Karpas-422 (cell line): ENCODE results near the gene KRTAP5-7. TPM values are rescaled to one million over a fixed set of nuclear protein-coding genes. Genes with fewer than 3 reads are reported as not detected.
"Not testable (repeated sequence)": the region's sequence is repeated elsewhere in the genome, so short reads cannot be mapped to it uniquely, and the experiment has no call there.

ENCODE experiments used
- DNase-seq: peaks from one replicate; pipeline ENCODE4 v3.0.0-alpha.2; 2015
- H2AFZ ChIP-seq: fragments of 200-600 bp; sonication (generic); 2 replicates; pipeline ENCODE4 v1.6.1; 2014; ENCODE audit warnings: antibody characterized with exemption, low read length, mixed read lengths
- H3K27ac ChIP-seq: fragments of 200-600 bp; sonication (generic); 2 replicates; pipeline ENCODE4 v1.5.1; 2014; ENCODE audit warnings: mild to moderate bottlenecking, low read length, moderate library complexity
- H3K27me3 ChIP-seq: fragments of 200-600 bp; sonication (generic); 2 replicates; pipeline ENCODE4 v1.6.1; 2014; ENCODE audit warnings: low read length, mixed read lengths
- H3K36me3 ChIP-seq: fragments of 200-600 bp; sonication (generic); 2 replicates; pipeline ENCODE4 v1.6.1; 2014; ENCODE audit warnings: low read length, mixed read lengths; ENCODE audit not compliant: insufficient read depth
- H3K4me1 ChIP-seq: fragments of 200-600 bp; sonication (generic); 2 replicates; pipeline ENCODE4 v1.6.1; 2014; ENCODE audit warnings: mild to moderate bottlenecking, low read length, mixed read lengths
- H3K4me2 ChIP-seq: fragments of 200-600 bp; sonication (generic); 2 replicates; pipeline ENCODE4 v1.6.1; 2014; ENCODE audit warnings: low read length, low read depth, mild to moderate bottlenecking; ENCODE audit not compliant: poor library complexity, severe bottlenecking
- H3K4me3 ChIP-seq: fragments of 200-600 bp; sonication (generic); 2 replicates; pipeline ENCODE4 v1.5.1; 2014; ENCODE audit warnings: mild to moderate bottlenecking, antibody characterized with exemption, low read length, mixed read lengths
- H3K79me2 ChIP-seq: fragments of 200-600 bp; sonication (generic); 2 replicates; pipeline ENCODE4 v1.6.1; 2014; ENCODE audit warnings: mild to moderate bottlenecking, low read length, mixed read lengths
- H3K9ac ChIP-seq: fragments of 200-600 bp; sonication (generic); 2 replicates; pipeline ENCODE4 v1.6.0; 2014; ENCODE audit warnings: low read length
- H3K9me2 ChIP-seq: fragments of 200-600 bp; sonication (generic), shearing (Covaris generic); replicated peaks from 2 replicates; pipeline ENCODE4 v1.6.0; 2014; ENCODE audit warnings: mild to moderate bottlenecking, low read length, moderate library complexity; ENCODE audit not compliant: insufficient read depth
- H3K9me3 ChIP-seq: fragments of 300-700, 200-600 bp; sonication (generic); 2 replicates; pipeline ENCODE4 v1.6.1; 2014; ENCODE audit warnings: low read length, mixed read lengths
- H4K20me1 ChIP-seq: fragments of 200-600 bp; sonication (generic); 2 replicates; pipeline ENCODE4 v1.6.1; 2014; ENCODE audit warnings: mild to moderate bottlenecking, antibody characterized with exemption, low read length, low read depth; ENCODE audit not compliant: insufficient read depth
- total RNA-seq: library from RNA; depleted of rRNA; stranded (reverse); fragments of >200 nt; shearing (Covaris generic); gene quantifications from 2 replicates; pipeline ENCODE4 v1.2.3, GENCODE V29; 2014; ENCODE audit warnings: low replicate concordance

The KRTAP5-7 gene
- total RNA-seq, 1 experiment from 2014 or later, result 1.5 TPM

DNA sequence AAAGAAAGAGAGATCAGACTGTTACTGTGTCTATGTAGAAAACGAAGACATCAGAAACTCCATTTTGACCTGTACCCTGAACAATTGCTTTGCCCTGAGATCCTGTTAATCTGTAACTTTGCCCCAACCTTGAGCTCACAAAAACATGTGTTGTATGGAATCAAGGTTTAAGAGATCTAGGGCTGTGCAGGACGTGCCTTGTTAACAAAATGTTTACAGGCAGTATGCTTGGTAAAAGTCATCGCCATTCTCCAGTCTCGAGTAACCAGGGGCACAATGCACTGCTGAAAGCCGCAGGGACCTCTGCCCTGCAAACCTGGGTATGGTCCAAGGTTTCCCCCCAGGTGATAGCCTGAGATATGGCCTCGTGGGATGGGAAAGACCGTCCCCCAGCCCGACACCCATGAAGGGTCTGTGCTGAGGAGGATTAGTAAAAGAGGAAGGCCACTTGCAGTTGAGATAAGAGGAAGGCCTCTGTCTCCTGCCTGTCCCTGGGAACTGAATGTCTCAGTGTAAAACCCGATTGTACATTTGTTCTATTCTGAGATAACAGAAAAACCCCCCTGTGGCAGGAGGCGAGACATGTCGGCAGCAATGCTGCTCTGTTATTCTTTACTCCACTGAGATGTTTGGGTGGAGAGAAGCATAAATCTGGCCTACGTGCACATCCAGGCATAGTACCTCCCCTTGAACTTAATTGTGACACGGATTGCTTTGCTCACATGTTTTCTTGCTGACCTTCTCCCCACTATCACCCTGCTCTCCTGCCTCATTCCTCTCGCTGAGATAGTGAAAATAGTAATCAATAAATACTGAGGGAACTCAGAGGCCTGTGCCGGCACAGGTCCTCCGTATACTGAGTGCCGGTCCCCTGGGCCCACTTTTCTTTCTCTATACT lies 7.9 kb downstream of the KRTAP5-7 start:
- not testable (repeated sequence) for H4K20me1 ChIP-seq, H3K4me3 ChIP-seq, H2AFZ ChIP-seq, H3K9me3 ChIP-seq, H3K9me2 ChIP-seq, H3K36me3 ChIP-seq, H3K4me2 ChIP-seq, H3K79me2 ChIP-seq, H3K9ac ChIP-seq, DNase-seq, H3K4me1 ChIP-seq, H3K27me3 ChIP-seq, H3K27ac ChIP-seq

DNA sequence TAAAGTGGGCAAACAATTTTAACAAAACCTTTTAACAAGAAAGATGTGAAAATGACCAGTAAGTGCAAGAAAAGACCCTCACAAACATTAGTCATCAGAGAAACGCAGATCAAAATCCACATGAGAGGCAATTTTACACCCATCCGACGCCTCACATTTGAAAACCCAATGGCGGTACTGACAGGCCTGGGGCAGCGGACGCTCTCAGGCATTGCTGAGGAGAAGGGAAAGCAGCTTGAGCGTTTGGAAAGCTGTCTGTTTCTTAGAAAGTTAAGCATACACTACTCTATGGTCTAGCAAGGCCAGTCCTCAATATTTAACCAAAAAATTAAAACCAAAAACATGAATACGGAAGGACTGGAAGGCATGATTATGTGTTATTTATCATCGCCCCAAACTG lies 8.8 kb downstream of the KRTAP5-7 start:
- Histone ChIP-seq H3K79me2 (no peaks in the 10 kb centered on the region), H3K4me3 (no peak overlapping the region), H3K27ac (no peak overlapping the region), H3K9ac (no peak overlapping the region), H3K4me1 (no peaks in the 10 kb centered on the region), H3K36me3 (no peaks in the 10 kb centered on the region), H3K4me2 (no peak overlapping the region), H3K9me2 (no peaks in the 10 kb centered on the region), H4K20me1 (no peaks in the 10 kb centered on the region), H3K9me3 (no peaks in the 10 kb centered on the region), H2AFZ (no peak overlapping the region), H3K27me3 (no peaks in the 10 kb centered on the region)
- no peak for DNase-seq

- Histone ChIP-seq H2AFZ (no peak overlapping the region), H3K4me2 (no peak overlapping the region), H3K9me3 (no peaks in the 10 kb centered on the region), H3K27ac (no peak overlapping the region), H3K4me3 (no peak overlapping the region), H3K36me3 (no peaks in the 10 kb centered on the region), H3K79me2 (no peaks in the 10 kb centered on the region), H3K4me1 (no peaks in the 10 kb centered on the region), H3K9ac (no peak overlapping the region), H4K20me1 (no peaks in the 10 kb centered on the region), H3K9me2 (no peaks in the 10 kb centered on the region), H3K27me3 (no peaks in the 10 kb centered on the region)
- DNase-seq, result no peak
Observed at GRCh38 chr11:71537537-71537936, 10.5 kb downstream of the KRTAP5-7 start.

- not testable (repeated sequence) for DNase-seq, H3K79me2 ChIP-seq, H3K9me2 ChIP-seq, H3K27ac ChIP-seq, H3K9ac ChIP-seq, H2AFZ ChIP-seq, H3K9me3 ChIP-seq, H3K27me3 ChIP-seq, H3K4me1 ChIP-seq, H3K4me2 ChIP-seq, H3K36me3 ChIP-seq, H4K20me1 ChIP-seq, H3K4me3 ChIP-seq
Observed at GRCh38 chr11:71537977-71538665, 11.1 kb downstream of the KRTAP5-7 start, which contains the start of gene KRTAP5-8. Gene KRTAP5-8, plus strand, starts transcription at chr11:71538025. Its CDS starts 31 bp downstream, at chr11:71538056.

DNA sequence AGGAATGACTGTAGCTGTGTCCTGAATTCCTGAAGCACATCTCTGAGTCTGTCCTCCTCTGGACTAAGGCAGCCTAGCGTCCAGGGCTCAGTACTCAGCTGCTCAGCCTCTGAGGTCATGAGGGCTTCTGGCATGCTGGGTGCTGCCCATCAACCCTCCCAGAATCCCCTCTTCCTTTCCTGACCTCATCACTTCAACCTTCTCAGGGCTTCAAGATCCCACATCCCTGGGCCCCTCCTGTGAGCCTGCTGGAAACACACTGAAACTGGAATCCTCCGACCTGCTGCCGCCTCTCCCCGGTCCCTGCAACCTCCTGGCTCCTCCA lies 11.6 kb downstream of the KRTAP5-7 start:
- DNase-seq, result no peak
- Histone ChIP-seq H3K79me2 (no peaks in the 10 kb centered on the region), H3K27me3 (no peaks in the 10 kb centered on the region)

DNA sequence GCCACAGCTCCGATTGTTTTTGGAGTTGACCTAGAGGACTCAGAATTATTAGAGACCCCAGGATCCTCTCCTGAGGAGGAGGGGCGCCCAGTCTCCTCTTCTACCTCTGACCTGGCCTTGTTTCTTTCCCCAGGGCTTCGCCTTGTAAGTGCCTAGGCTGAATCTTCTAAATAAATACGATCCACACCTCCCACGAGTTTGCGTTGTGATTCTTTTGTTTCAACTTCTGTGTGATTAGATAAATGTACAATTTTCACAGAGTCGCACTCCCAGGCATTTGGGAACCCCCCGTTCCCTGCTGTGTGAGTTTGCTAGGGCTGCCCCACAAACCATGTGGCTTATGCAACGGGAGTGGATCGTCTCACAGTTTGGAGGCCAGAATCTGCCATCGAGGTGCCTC lies 11.9 kb downstream of the KRTAP5-7 start:
- H3K9me2 ChIP-seq, result no peaks in the 10 kb centered on the region
- H3K9ac ChIP-seq, result no peak overlapping the region
- no peak overlapping the region for H3K4me3 ChIP-seq
- no peaks in the 10 kb centered on the region for H3K27me3 ChIP-seq
- no peaks in the 10 kb centered on the region for H3K36me3 ChIP-seq
- no peak for DNase-seq
- no peaks in the 10 kb centered on the region for H3K4me1 ChIP-seq
- H4K20me1 ChIP-seq, result no peaks in the 10 kb centered on the region
- no peak overlapping the region for H2AFZ ChIP-seq
- no peaks in the 10 kb centered on the region for H3K79me2 ChIP-seq
- no peak overlapping the region for H3K4me2 ChIP-seq
- no peaks in the 10 kb centered on the region for H3K9me3 ChIP-seq
- H3K27ac ChIP-seq, result no peak overlapping the region

More for the DNA sequence above, 11.6 kb downstream of the KRTAP5-7 start:
- H3K9me3 ChIP-seq, result no peaks in the 10 kb centered on the region
- H3K9me2 ChIP-seq, result no peaks in the 10 kb centered on the region
- no peaks in the 10 kb centered on the region for H3K4me1 ChIP-seq
- H3K36me3 ChIP-seq, result no peaks in the 10 kb centered on the region
- no peak overlapping the region for H2AFZ ChIP-seq
- H3K4me2 ChIP-seq, result no peak overlapping the region
- no peaks in the 10 kb centered on the region for H4K20me1 ChIP-seq
- no peak overlapping the region for H3K9ac ChIP-seq
- no peak overlapping the region for H3K4me3 ChIP-seq
- H3K27ac ChIP-seq, result no peak overlapping the region

DNA sequence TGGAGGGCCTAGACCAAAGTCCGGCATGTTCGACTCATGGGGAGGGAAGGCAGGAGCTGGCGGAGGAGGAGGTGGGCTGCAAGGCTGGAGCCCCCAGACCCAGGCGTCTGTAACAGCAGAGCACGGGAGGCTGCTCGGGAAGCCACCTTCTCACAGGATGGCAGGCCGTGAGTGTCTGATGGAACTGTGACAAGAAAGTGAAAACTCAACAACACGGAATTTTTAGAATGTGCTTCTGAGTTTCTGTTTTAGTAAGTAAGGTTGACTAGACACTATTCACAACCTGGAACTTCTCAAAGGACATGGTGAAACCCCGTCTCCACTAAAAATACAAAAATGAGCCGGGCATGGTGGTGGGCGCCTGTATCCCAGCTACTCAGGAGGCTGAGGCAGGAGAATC lies 12.9 kb downstream of the KRTAP5-7 start:
- not testable (repeated sequence) for H3K27ac ChIP-seq, H3K9me3 ChIP-seq, H3K36me3 ChIP-seq, H3K79me2 ChIP-seq, H4K20me1 ChIP-seq, H3K9me2 ChIP-seq, H3K4me2 ChIP-seq, H3K4me3 ChIP-seq, DNase-seq, H3K27me3 ChIP-seq, H3K4me1 ChIP-seq, H2AFZ ChIP-seq, H3K9ac ChIP-seq

DNA sequence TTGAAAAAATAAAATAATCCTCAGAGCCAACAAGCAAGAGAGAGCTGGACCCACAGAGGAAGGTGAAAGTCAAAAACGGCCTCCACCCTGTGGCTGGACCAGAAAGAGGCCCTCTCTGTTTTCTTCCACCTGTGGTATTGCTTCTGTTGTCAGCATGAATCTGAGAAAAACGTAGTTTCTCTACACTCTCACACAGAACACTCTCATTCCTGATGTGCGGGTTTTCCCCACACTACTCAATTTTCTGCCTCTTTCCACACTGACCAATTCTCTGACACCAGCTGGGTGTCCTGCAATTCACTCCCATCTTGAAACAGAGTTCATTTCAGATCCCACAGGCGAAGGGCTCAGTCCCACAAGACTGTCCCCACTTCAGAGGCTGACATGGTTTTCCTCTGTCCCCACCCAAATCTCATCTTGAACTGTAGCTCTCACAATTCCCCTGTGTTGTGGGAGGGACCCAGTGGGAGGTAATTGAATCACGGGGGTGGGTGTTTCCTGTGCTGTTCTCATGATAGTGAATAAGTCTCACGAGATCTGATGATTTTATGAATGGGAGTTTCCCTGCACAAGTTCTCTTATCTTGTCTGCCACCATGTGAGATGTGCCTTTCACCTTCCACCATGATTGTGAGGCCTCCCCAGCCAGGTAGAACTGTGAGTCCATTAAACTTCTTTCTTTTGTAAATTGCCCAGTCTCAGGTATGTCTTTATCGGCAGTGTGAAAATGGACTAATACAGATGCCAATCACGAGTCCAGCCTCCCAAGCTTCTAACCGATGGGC lies 13.6 kb downstream of the KRTAP5-7 start:
- H3K4me1 ChIP-seq, H3K9me2 ChIP-seq, H3K79me2 ChIP-seq, H3K27me3 ChIP-seq, DNase-seq, H3K4me2 ChIP-seq, H3K36me3 ChIP-seq, H3K4me3 ChIP-seq, H3K9ac ChIP-seq, H4K20me1 ChIP-seq, H3K9me3 ChIP-seq, H3K27ac ChIP-seq, H2AFZ ChIP-seq: not testable (repeated sequence)
